HG03432 (cell line): Measurements from ENCODE around the gene KRT5.
"Not testable (repeated sequence)": the region's sequence is repeated elsewhere in the genome, so short reads cannot be mapped to it uniquely, and the experiment has no call there.

Experiments
- ATAC-seq: cut with Tn5 transposase; IDR thresholded peaks from one replicate; pipeline ENCODE4 v1.9.1; 2021; ENCODE audit warnings: mild to moderate bottlenecking, moderate library complexity; ENCODE audit not compliant: unreplicated experiment

KRT5 gene

DNA sequence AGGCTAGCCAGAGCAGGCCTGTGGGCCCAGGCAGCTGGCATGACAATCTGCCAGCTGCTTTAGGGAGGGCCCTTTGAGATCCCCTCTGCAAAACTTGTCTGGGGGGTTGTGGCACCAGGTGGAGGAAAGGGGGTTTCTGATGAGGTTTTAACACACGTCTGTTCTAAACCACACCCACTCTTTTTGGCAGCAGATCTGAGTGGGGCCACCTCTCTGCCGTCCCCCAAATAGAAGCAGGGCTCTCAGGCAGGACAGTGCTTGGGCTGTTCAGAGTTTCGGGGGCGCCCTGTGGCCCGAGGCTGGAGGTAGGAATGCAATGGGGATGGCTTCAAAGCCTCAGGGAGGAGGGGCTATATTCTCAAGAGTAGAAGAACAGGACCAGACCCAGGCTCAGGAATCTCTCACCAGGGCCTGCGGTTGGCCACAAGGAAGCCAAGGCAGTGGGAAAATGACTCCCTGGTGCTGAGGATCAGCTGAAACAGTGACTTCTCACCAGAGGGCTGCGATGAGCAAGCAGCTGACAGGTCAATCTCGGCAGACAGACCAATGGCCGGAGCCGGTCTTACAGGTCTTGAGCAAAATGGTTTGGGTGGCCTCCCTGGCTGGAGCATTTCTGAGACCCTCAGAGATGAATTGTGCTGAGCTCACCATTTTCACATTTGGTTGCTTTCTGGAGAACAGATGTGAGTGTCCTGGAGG is 1.5 kb upstream of the KRT5 start:
- no peak for ATAC-seq

DNA sequence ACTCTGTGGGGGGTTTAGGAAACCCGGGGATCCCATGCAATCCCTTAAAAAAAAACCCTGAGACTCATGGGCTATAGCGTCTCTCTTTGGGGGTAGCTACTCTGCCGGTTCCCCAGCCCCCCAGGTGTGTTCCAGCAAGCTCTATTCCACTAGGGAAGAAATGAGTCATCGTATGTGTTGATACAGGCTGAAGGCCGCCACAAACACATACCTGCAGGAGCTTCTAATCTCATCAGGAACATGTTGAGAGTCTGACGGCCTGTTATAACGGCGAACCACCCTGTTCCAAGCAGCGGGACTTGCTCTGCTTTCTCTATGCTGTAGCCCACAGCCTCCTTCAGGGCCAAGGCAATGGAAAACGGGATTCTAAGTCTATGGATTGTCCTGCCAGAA is 977 bp upstream of the KRT5 start:
- no peak for ATAC-seq

DNA sequence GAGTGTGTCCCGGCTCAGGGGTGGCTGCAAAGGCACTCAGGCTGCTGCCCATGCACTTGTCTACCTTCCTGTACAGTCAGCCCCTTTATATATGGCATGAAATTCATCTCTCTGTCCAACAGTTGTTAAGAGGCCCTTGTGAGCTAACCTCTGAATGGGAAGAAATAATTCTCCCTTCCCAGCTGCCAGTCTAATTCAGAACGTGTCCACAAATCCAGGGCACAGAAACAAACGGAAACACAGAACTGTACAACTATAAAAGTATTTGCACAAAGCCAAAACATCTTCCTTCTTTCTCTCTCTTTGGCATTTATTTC is 849 bp downstream of the KRT5 start:
- ATAC-seq, result no peak

DNA sequence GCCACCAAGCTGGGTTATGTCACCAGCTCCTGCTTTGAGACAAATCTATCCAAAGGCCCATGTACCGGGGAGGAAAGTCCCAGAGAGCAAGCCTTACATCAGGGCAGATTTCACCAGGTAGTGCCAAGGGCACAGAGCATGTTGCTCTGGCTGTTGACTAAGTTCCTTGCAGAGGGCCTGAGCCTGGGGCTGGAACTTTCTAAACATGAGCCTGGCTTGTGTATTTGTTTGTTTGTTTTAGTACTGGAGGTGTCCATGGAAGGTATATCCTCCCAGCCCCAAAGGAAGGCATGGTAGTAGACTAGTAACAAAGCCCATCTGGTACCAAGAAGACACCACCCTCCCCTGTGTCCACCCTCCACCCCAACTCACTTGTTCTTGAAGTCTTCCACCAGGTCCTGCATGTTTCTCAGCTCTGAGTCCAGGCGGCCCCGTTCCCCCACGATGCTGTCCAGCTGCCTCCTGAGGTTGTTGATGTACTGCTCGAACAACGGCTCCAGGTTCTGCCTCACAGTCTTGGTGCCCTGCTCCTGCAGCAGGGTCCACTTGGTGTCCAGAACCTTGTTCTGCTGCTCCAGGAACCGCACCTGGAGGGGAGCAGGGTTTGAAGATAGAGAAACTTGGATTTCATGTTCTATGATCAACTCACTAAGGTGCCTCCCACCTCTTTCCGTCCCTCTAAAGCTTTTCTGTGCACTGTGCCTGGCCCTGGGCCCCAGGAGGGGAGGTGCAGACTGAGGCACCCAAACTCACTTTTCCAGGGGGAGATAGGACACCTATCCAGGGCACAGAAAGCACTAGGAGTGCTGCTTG is 1.4 kb downstream of the KRT5 start:
- no peak for ATAC-seq

DNA sequence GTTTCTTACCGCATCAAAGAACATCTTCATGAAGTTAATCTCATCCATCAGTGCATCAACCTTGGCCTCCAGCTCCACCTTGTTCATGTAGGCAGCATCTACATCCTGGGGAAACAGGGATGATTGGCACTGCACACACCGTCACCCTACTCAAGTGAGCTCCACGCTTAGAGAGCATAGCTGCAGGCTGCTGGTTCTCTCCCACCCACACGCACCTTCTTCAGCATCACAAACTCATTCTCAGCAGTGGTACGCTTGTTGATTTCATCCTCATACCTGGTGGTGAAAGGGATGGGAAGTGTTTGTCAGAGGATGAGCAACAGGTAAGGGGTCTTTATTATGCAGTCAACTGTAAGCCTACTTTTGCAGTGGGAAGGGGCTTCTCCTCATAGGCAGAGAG is 2.3 kb downstream of the KRT5 start:
- ATAC-seq, result no peak

DNA sequence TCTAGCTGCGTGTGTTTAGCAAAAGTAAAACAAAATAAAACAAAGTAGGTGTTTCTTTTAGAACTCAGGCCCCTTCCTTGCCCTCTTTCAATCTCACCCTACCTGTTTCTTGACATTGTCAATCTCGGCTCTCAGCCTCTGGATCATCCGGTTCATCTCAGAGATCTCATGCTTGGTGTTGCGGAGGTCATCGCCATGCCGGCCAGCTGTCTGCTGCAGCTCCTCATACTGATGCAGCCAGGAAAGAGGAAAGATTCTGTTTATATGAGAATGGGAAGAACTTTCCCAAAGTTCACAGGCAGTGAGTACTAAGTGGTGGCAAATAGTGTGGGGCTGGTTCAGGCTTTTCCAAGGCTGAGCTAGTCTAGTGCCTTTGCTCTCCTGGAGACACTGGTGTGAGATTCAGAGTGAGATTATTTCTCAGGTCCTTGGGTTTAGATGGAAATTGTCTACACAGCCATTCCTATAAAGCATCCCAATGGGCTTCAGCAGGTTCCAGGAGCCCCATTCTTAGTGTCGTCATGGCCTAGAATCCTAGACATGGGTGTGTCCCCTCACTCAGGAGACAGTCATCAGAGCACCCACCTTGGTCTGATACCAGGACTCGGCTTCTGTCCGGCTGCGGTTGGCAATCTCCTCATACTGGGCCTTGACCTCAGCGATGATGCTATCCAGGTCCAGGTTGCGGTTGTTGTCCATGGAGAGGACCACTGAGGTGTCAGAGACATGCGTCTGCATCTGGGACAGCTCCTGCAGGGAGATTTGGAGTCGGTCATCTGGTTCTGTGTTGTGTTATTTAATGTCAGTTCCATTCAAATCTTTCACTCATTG is 3.0 kb downstream of the KRT5 start:
- no peak for ATAC-seq

DNA sequence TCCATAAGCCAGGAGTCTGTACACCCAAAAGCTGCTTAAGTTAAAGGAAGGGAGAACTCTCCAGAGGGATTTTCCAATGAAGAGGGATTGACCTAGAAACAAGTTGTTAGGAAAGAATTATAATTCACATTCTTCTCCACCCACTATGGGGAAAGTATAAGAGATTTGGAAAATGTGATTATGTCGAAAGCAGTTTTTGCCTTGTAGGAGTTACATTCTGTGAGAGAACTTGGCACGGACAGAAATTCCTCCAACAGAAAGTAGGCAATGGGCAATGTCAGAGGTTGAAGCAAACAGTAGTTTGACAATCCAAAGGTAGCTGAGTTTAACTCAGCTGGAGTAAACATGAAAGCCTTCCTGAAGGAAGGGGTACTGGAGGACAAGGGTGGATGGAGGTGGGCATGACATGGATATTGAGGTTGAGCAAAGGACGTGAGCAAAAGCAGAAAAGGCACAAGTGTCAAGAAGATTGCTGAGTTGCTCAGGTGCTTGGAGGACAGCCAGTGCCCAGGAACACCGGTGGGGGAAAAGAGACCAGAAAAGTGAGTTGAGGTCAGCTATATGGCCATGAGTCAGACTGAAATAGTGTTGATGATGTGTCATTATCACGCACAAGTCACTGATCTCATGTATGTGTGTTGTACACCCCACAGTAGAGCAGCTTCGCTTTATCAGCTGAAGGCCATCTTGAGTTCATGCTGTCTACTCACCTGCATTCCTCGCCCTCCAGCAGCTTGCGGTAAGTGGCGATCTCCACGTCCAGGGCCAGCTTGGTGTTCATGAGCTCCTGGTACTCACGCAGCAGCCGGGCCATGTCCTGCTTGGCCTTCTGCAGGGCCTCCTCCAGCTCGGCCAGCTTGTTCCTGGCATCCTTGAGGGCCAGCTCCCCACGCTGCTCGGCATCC is 4.0 kb downstream of the KRT5 start:
- no peak for ATAC-seq

DNA sequence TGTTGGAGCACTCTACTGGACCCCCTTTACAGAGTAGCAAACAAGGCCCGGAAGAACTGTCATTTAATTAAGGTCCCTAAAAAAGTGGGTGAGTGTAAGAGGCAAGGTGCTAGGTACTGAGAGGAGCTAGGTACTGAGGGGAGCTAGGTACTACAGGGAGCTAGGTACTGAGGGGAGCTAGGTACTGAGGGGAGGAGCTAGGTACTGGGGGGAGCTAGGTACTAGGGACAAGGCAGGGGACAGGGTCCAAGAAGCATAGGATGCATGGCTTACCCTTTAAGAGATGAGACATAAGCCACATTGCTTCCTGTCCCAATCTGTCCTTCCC is 4.9 kb downstream of the KRT5 start:
- ATAC-seq, result no peak

DNA sequence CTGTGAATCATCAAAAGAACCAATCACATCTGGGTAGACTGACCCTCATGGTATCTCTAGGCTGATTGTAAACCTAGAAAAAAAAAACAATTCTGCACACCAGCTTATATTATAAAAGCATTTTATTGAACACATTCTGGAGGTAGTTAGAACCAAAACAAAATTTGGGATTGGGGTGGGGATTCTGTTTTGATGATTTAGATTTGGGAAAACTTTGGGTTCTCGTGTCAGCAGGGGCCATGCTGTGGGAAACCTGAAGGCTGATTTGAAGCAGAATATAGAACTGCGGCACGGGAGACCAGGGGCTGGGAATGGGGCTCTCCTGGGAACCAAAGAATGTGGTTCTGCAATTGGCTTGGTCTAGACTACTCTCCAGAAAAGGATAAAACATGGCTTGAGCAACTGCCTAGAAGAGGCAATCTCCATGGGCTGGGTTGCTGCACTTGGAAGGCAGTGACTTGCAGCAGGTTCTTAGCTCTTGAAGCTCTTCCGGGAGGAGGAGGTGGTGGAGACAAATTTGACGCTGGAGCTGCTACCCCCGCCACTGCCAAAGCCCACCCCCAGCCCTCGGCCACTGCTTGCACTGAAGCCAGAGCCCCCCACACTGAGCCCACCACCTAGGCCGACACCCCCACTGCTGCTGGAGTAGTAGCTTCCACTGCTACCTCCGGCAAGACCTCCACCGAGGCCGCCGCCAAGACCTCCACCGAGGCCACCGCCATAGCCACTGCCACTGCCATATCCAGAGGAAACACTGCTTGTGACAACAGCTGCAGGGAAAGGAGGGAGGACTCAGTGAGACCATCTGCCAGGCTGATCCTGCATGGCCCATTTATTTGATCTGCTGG is 5.5 kb downstream of the KRT5 start:
- no peak for ATAC-seq

DNA sequence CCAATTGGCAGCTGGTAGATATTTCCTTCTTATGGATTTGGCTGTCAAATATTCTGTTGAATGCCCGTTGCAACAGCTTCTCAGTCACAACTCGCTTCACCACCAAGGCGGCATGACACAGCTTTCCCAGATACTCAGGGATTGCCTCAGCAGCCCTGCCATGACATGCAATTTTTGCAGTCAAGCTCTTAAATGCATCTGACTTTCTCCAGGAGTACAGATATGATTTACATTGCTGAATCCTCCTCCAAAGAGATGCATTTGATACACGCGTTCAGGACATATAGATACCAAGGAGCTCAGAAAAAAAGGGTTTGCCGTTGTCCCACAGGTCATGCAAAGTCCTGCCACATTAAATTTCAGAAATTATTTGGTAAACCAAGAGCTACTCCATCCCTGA is 6.5 kb downstream of the KRT5 start:
- no peak for ATAC-seq

DNA sequence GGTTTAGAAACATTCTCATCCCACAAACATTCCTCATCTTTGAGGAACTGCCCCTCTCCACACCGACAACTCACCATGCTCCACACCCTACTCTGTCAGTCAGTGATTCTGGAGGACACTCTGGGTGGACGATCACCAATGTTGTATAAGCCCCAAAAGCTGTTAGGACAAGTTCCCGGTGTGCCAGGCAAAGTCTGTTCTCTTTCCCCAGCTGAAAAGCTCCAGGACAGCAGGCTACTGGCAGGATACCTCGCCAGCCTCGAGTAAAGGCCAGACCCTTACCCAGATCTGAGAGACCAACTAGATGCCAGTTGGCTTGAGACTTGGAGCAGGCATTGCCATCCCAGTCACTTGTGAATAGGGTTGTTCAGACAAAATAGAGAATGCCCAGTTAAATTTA is 12.0 kb downstream of the KRT5 start:
- no peak for ATAC-seq

DNA sequence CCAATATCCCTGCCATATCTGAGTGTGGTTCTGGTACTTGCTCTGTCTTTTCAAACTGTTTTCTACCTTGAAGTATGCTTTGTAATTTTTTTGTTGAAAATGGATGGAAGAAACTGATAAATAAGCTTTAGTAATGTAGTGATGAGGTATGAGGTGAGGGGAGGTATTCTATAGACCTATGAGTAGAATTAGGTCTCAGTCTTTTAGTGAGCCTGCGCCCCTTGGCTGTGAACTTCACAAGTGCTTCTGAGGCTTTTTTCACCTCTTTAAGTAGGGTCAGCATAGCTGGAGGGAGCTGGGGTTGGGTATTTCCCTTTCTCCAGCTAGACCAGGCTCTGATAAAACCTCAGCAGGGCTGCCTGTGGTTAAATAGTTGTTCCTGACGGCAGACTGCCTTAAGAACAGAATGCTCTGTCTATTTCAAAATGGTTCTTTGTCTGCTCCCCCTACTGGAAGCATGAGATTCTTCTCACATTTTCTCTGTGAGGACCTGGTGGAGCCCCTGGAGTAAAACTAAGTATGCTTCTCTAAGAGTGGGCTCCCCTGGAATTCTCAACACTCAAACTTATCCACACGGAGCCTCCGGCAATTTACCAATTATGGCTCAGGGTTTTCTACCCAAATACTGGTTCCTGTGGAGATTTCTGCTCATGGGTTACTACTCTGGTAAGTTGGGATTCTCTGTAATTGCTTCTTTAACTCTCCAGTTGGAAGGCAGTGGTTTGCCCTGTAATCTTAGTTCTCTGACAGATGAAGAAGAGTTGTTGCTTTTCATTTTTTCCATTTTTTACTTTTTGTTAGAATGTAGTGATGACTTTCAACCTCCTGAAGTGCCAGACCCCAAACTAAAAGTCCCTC is 13.1 kb downstream of the KRT5 start:
- no peak for ATAC-seq

DNA sequence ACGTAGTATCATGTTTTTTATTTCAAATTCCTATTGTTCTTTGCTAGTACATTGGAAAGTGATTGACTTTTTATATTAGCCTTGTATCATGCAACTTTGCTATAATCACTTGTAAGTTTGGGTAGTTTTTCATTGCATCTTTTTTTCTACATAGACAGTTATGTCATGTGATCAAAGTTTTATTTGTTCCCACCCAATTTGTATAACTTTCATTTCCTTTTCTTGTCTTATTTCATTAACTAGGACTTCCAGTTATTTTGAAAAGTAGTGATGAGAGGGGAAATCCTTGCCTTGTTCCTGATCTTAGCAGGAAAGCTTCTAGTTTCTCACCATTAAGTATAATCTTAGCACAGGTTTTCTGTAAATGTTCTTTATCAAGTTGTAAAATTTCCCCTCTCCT is 17.3 kb downstream of the KRT5 start:
- ATAC-seq, result no peak

DNA sequence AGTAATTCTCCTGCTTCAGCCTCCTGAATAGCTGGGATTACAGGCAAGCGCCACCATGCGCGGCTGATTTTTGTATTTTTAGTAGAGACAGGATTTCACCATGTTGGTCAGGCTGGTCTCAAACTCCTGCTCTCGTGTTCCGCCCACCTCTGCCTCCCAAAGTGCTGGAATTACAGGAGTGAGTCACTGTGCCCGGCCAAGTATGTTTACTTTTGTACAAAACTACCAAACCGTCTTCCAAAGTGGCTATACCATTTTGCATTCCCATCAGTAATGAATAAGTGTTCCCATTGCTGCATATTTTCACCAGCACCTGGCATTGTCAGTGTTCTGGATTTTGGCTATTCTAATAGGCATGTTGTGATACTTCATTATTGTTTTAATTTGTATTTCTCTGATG is 18.7 kb downstream of the KRT5 start:
- no peak for ATAC-seq

DNA sequence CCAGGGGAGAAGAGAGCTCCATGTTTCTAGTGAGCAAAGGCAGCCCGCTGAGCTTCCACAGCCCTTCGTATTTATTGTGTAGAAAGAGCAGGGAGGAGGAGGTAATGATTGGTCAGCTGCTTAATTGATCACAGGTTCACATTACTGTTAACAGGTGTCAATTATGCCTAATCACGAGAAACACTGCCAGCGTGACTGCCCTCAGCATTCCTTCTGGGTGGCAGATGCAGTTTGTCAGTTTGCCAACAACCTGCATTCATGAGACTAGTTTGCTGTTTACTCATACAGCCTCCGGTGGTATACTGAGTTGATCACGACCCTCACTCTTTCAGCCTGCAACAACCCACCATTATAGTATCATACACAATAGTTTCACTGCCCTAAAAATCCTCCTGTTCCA is 19.6 kb downstream of the KRT5 start:
- ATAC-seq, result not testable (repeated sequence)

DNA sequence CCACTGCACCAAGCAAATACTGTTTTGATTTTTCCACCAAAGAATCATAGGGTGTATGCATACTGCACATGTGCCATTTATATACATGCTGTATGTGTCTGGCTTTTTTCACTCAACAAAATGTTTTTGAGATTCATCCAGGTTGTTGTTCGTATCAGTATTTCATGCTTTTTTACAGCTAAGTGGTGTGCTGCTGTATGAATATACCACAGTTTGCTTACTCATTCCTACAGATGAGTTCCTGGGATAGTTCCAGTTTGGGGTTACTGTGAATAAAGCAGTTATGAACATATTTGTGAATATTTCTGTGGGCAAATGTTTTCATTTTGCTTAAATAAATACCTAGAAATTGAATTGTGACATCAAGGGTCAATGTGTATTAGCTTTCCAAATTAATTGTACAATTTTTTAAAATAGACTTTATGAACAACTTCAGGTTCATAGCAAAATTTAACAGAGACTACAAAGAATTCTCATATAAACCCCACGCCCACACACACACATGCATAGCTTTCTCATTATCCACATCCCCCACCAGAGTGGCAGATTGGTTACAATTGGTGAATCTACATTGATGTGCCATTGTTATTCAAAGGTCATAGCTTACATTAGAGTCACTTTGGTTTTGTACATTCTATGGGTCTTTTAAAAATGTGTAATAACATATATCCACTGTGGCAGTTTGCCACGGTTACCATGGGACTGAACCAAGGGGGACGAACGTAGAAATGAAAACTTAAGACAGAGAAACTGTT is 20.2 kb downstream of the KRT5 start:
- no peak for ATAC-seq

DNA sequence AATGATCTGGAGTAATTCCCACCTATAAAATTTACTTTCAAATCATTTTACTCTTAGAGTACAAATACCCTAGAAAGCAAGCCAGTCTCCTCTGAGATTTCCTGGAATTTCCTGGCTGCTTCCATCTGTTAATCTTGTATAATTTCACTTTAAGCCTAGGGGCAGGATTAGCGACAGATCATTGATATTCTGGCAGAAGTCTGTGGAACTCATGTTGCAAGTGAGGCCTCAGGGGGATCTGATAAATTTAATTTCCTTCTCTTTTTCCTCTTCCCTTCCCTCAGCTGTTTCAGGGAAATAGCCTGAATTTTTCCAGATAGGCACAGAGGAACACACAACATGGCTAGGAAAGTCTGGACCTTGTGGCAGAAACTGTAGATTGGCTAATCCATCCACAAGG is 21.2 kb downstream of the KRT5 start:
- ATAC-seq, result no peak

DNA sequence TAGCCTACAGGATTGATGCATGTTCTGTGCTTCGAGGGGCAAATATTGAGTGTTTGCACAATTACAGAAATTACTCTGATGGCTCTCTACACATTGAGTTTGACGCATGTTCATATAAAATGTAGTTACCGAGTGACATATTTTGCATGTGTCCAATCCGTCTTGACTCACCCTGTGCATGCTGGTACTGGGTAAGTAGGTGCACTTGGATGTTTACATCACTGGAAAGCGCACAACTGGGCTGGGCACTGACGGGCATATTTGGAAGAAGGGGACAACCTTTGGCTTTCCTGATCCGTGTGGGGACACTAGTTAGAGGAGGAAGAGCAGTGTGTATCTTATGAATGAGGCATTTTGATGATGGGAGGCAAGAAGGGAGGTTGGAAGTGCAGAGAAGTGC is 22.2 kb downstream of the KRT5 start:
- no peak for ATAC-seq
